HepG2 (cell line): Measurements from ENCODE around the gene SPCS2. TPM values are rescaled to one million over a fixed set of nuclear protein-coding genes. Genes with fewer than 3 reads are reported as not detected.

Experiments
- FOSL2 ChIP-seq: sonication (generic); formaldehyde crosslinking; IDR thresholded peaks from 2 replicates; pipeline ENCODE4 v1.4.0; 2020; ENCODE audit warnings: missing genetic modification reagents
- FOXJ3 ChIP-seq: sonication (generic); formaldehyde crosslinking; IDR thresholded peaks from 2 replicates; pipeline ENCODE4 v1.4.0; 2020; ENCODE audit warnings: missing genetic modification reagents, mild to moderate bottlenecking, borderline replicate concordance
- HNF1B ChIP-seq: sonication (generic); formaldehyde crosslinking; IDR thresholded peaks from 2 replicates; pipeline ENCODE4 v1.5.1; 2020; ENCODE audit warnings: mild to moderate bottlenecking, moderate library complexity, missing genetic modification reagents
- HOXA9 ChIP-seq: sonication (generic); formaldehyde crosslinking; IDR thresholded peaks from 2 replicates; pipeline ENCODE4 v1.8.1; 2022; ENCODE audit warnings: missing genetic modification reagents, mild to moderate bottlenecking, moderate library complexity, borderline replicate concordance
- KDM1A ChIP-seq: IDR thresholded peaks from 2 replicates; pipeline ENCODE4 v1.6.1; 2016; ENCODE audit warnings: missing compliant biosample characterization
- KDM2A ChIP-seq: sonication (generic); formaldehyde crosslinking; IDR thresholded peaks from 2 replicates; pipeline ENCODE4 v1.4.0; 2020; ENCODE audit warnings: low read depth, missing genetic modification reagents, borderline replicate concordance
- PHF5A ChIP-seq: IDR thresholded peaks from one replicate; pipeline ENCODE4 v1.6.1; 2018; ENCODE audit warnings: low read depth, missing genetic modification reagents; ENCODE audit not compliant: unreplicated experiment
- RAD21 ChIP-seq: fragments of 450-650 bp; formaldehyde crosslinking; IDR thresholded peaks from 2 replicates; pipeline ENCODE4 v1.5.0; 2020; ENCODE audit warnings: mild to moderate bottlenecking
- SALL1 ChIP-seq: sonication (generic); formaldehyde crosslinking; IDR thresholded peaks from 2 replicates; pipeline ENCODE4 v1.8.0; 2022; ENCODE audit warnings: mild to moderate bottlenecking, missing genetic modification reagents
- SMC3 ChIP-seq: IDR thresholded peaks from 2 replicates; pipeline ENCODE4 v1.6.1; 2011; ENCODE audit warnings: low read length, improper control_type of control experiment
- STAG1 ChIP-seq: sonication (generic); formaldehyde crosslinking; IDR thresholded peaks from 2 replicates; pipeline ENCODE4 v1.4.0; 2020; ENCODE audit warnings: missing genetic modification reagents
- TEAD3 ChIP-seq: optimal IDR thresholded peaks from 2 replicates; pipeline ENCODE3; 2016; ENCODE audit warnings: borderline replicate concordance
- XRCC5 ChIP-seq: fragments of 200-400 bp; formaldehyde crosslinking; optimal IDR thresholded peaks from 2 replicates; pipeline ENCODE3; 2017; ENCODE audit warnings: mild to moderate bottlenecking, low read length
- ZGPAT ChIP-seq: IDR thresholded peaks from 2 replicates; pipeline ENCODE4 v1.6.1; 2016; ENCODE audit warnings: mild to moderate bottlenecking
- ZMYM3 ChIP-seq: sonication (generic); formaldehyde crosslinking; IDR thresholded peaks from 2 replicates; pipeline ENCODE4 v1.5.1; 2020; ENCODE audit warnings: mild to moderate bottlenecking, missing genetic modification reagents
- ZNF17 ChIP-seq: sonication (generic); formaldehyde crosslinking; IDR thresholded peaks from 2 replicates; pipeline ENCODE4 v1.5.0; 2020; ENCODE audit warnings: mild to moderate bottlenecking, missing genetic modification reagents
- ZNF263 ChIP-seq: sonication (generic); formaldehyde crosslinking; IDR thresholded peaks from 2 replicates; pipeline ENCODE4 v1.4.0; 2020; ENCODE audit warnings: missing genetic modification reagents
- ZNF282 ChIP-seq: fragments of 450-650 bp; IDR thresholded peaks from 2 replicates; pipeline ENCODE4 v1.6.1; 2018; ENCODE audit not compliant: partially characterized antibody
- ZNF740 ChIP-seq: sonication (generic); formaldehyde crosslinking; IDR thresholded peaks from 2 replicates; pipeline ENCODE4 v1.4.0; 2020; ENCODE audit warnings: missing genetic modification reagents
- ZNF781 ChIP-seq: sonication (generic); formaldehyde crosslinking; IDR thresholded peaks from 2 replicates; pipeline ENCODE4 v1.5.1; 2020; ENCODE audit warnings: borderline replicate concordance, mild to moderate bottlenecking, missing genetic modification reagents; ENCODE audit errors: not compliant biosample characterization
- polyA plus RNA-seq, 8 experiments: library from polyadenylated mRNA; depleted of rRNA in 3 of 8; stranded (reverse) in 7 of 8; unstranded in 1 of 8; fragments of >200 nt; fragmentation: Illumina TruSeq in 4 of 8; extraction: Trizol in 4 of 8; gene quantifications; 2 replicates each; pipeline versions ENCODE4 v1.2.1 to v1.2.3, GENCODE V29; 2011 to 2016; ENCODE audit warnings: low read depth in 4 of 8, missing spikeins in 1 of 8, mixed read lengths in 1 of 8; ENCODE audit not compliant: insufficient read depth in 1 of 8
- total RNA-seq, 5 experiments: library from RNA; depleted of rRNA; stranded (reverse); fragments of >200 nt; fragmentation: Illumina TruSeq; extraction: Trizol; gene quantifications; 2 replicates each; pipeline ENCODE4 v1.2.3, GENCODE V29; 2016; ENCODE audit warnings: low read depth in 1 of 5

SPCS2 gene
- total and polyA plus RNA-seq, 2 of the 13 experiments (the other 11 are each of a cell fraction or from before 2014, with no cell fraction given) = 87.3 to 142 TPM

GRCh38 chr11:75022759-75023396 lies 73.8 kb downstream of the SPCS2 start (continued):
- TF ChIP-seq TEAD3 (CRISPR knock-in tag) = peak; percentile 86
- 0 out of 2 replicates have a peak, but pooled peaks have one; percentile 38 for TF ChIP-seq KDM1A (CRISPR knock-in tag)
- 0 out of 2 replicates have a peak, but pooled peaks have one; percentile 54 for TF ChIP-seq HNF1B (CRISPR knock-in tag)
- TF ChIP-seq SMC3 = peak; percentile 90
- TF ChIP-seq STAG1 (CRISPR knock-in tag) = peak; percentile 89
- TF ChIP-seq ZNF740 = no peak
- peak; percentile 61; the same call in 1 of the 2 replicates for TF ChIP-seq KDM2A (CRISPR knock-in tag)
- TF ChIP-seq HOXA9 (CRISPR knock-in tag) = no peak
- TF ChIP-seq SALL1 (CRISPR knock-in tag) = peak; percentile 48; the same call in 1 of the 2 replicates
- 0 out of 2 replicates have a peak, but pooled peaks have one; percentile 6 for TF ChIP-seq FOSL2
- peak; percentile 95 for TF ChIP-seq ZMYM3
- no peak for TF ChIP-seq ZNF282
- peak; percentile 84 for TF ChIP-seq RAD21 (CRISPR knock-in tag)
- TF ChIP-seq PHF5A (CRISPR knock-in tag) = peak; percentile 41
- TF ChIP-seq XRCC5 = peak; percentile 61
- no peak for TF ChIP-seq FOXJ3 (CRISPR knock-in tag)
- no peak for TF ChIP-seq ZNF17 (CRISPR knock-in tag)
- TF ChIP-seq ZNF263 (CRISPR knock-in tag) = 0 out of 2 replicates have a peak, but pooled peaks have one; percentile 18
- TF ChIP-seq ZGPAT = 0 out of 2 replicates have a peak, but pooled peaks have one; percentile 37
- no peak for TF ChIP-seq ZNF781 (CRISPR knock-in tag)
- TF ChIP-seq, all 625 proteins: peak for 26
